ENCODE data around the gene ZNF555.

GRCh38 chr19:2809387-2810140 lies 31.7 kb upstream of the ZNF555 start:
- TF ChIP-seq CTCF (IDR thresholded peaks at IDR 0.05 in 4 of 5, conservative IDR thresholded peaks at IDR 0.05 in 1 of 5): no peak
- TF ChIP-seq POLR2A (IDR thresholded peaks at IDR 0.05): no peak
